Measurements from ENCODE around the gene GRIA3.
"Not testable (repeated sequence)": the region's sequence is repeated elsewhere in the genome, so short reads cannot be mapped to it uniquely, and the experiment has no call there.

Gene GRIA3

GRCh38 chrX:123348468-123348867 is 164.4 kb downstream of the GRIA3 start:
- H3K4me3 ChIP-seq (replicated peaks; ENCODE audit: low read depth, low read length) = no peak overlapping the region
- TF ChIP-seq CTCF (IDR thresholded peaks at IDR 0.05; ENCODE audit: low read length, missing control alignments) = no peak
- peak; percentile 2 for DNase-seq (ENCODE audit: low read depth)

GRCh38 chrX:123350226-123350625 is 166.1 kb downstream of the GRIA3 start:
- no peak for DNase-seq (ENCODE audit: low read depth)
- TF ChIP-seq CTCF (IDR thresholded peaks at IDR 0.05; ENCODE audit: low read length, missing control alignments) = no peak
- no peak overlapping the region for H3K4me3 ChIP-seq (replicated peaks; ENCODE audit: low read depth, low read length)

GRCh38 chrX:123357941-123358340 is 173.9 kb downstream of the GRIA3 start:
- DNase-seq (ENCODE audit: low read depth) = no peak
- no peak for TF ChIP-seq CTCF (IDR thresholded peaks at IDR 0.05; ENCODE audit: low read length, missing control alignments)
- H3K4me3 ChIP-seq (replicated peaks; ENCODE audit: low read depth, low read length) = no peak overlapping the region

GRCh38 chrX:123358457-123358856 is 174.4 kb downstream of the GRIA3 start:
- TF ChIP-seq CTCF (IDR thresholded peaks at IDR 0.05; ENCODE audit: low read length, missing control alignments) = no peak
- H3K4me3 ChIP-seq (replicated peaks; ENCODE audit: low read depth, low read length) = no peak overlapping the region
- no peak for DNase-seq (ENCODE audit: low read depth)

- DNase-seq (ENCODE audit: low read depth) = no peak
- TF ChIP-seq CTCF (IDR thresholded peaks at IDR 0.05; ENCODE audit: low read length, missing control alignments) = no peak
- H3K4me3 ChIP-seq (replicated peaks; ENCODE audit: low read depth, low read length) = no peak overlapping the region
Measured at GRCh38 chrX:123361371-123361770, 177.3 kb downstream of the GRIA3 start.

GRCh38 chrX:123386196-123386595 is 202.1 kb downstream of the GRIA3 start:
- not testable (repeated sequence) for DNase-seq (ENCODE audit: low read depth)

GRCh38 chrX:123392921-123393320 is 208.8 kb downstream of the GRIA3 start:
- DNase-seq (ENCODE audit: low read depth) = no peak

More at GRCh38 chrX:123386196-123386595, 202.1 kb downstream of the GRIA3 start:
- not testable (repeated sequence) for H3K4me3 ChIP-seq (replicated peaks; ENCODE audit: low read depth, low read length)

More at GRCh38 chrX:123392921-123393320, 208.8 kb downstream of the GRIA3 start:
- TF ChIP-seq CTCF (IDR thresholded peaks at IDR 0.05; ENCODE audit: low read length, missing control alignments) = no peak
- H3K4me3 ChIP-seq (replicated peaks; ENCODE audit: low read depth, low read length) = no peak overlapping the region
